ENCODE data around the gene SCN1A. TPM values are rescaled to one million over a fixed set of nuclear protein-coding genes. Genes with fewer than 3 reads are reported as not detected.

The SCN1A gene
- total and polyA plus RNA-seq, 2 of the 13 experiments (the other 11 are each of a cell fraction or from before 2014, with no cell fraction given): 19.9 to 39.4 TPM

- TF ChIP-seq, protein P1, sequence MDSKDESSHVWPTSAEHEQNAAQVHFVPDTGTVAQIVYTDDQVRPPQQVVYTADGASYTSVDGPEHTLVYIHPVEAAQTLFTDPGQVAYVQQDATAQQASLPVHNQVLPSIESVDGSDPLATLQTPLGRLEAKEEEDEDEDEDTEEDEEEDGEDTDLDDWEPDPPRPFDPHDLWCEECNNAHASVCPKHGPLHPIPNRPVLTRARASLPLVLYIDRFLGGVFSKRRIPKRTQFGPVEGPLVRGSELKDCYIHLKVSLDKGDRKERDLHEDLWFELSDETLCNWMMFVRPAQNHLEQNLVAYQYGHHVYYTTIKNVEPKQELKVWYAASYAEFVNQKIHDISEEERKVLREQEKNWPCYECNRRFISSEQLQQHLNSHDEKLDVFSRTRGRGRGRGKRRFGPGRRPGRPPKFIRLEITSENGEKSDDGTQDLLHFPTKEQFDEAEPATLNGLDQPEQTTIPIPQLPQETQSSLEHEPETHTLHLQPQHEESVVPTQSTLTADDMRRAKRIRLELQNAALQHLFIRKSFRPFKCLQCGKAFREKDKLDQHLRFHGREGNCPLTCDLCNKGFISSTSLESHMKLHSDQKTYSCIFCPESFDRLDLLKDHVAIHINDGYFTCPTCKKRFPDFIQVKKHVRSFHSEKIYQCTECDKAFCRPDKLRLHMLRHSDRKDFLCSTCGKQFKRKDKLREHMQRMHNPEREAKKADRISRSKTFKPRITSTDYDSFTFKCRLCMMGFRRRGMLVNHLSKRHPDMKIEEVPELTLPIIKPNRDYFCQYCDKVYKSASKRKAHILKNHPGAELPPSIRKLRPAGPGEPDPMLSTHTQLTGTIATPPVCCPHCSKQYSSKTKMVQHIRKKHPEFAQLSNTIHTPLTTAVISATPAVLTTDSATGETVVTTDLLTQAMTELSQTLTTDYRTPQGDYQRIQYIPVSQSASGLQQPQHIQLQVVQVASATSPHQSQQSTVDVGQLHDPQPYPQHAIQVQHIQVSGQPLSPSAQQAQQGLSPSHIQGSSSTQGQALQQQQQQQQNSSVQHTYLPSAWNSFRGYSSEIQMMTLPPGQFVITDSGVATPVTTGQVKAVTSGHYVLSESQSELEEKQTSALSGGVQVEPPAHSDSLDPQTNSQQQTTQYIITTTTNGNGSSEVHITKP (CRISPR knock-in tag; IDR thresholded peaks at IDR 0.05; ENCODE audit: low read depth): peak; percentile 58; the same call in 1 of the 2 replicates
- TF ChIP-seq TP53 (CRISPR knock-in tag; conservative IDR thresholded peaks at IDR 0.05) (peak; percentile 21; the same call in 1 of the 2 replicates), ELK4 (CRISPR knock-in tag; IDR thresholded peaks at IDR 0.05; ENCODE audit: borderline replicate concordance) (no peak), ZNF230 (CRISPR knock-in tag; IDR thresholded peaks at IDR 0.05) (no peak), ZNF160 (CRISPR knock-in tag; IDR thresholded peaks at IDR 0.05) (no peak), ZSCAN31 (CRISPR knock-in tag; IDR thresholded peaks at IDR 0.05; ENCODE audit: low read depth) (no peak), GABPB1 (CRISPR knock-in tag; IDR thresholded peaks at IDR 0.05) (0 out of 2 replicates have a peak, but pooled peaks have one; percentile 14), THAP7 (CRISPR knock-in tag; IDR thresholded peaks at IDR 0.05) (no peak), U2AF2 (IDR thresholded peaks at IDR 0.05; ENCODE audit: low read depth, low read length) (no peak), CAMTA2 (CRISPR knock-in tag; IDR thresholded peaks at IDR 0.05; ENCODE audit: borderline replicate concordance) (no peak), SMARCC2 (IDR thresholded peaks at IDR 0.05) (no peak), ZFP90 (CRISPR knock-in tag; IDR thresholded peaks at IDR 0.05; ENCODE audit: borderline replicate concordance) (no peak), STAT6 (CRISPR knock-in tag; IDR thresholded peaks at IDR 0.05; ENCODE audit: borderline replicate concordance) (peak; percentile 83; the same call in 1 of the 2 replicates), YEATS4 (CRISPR knock-in tag; IDR thresholded peaks at IDR 0.05; ENCODE audit: borderline replicate concordance) (peak; percentile 41; the same call in 1 of the 2 replicates), SNAPC2 (CRISPR knock-in tag; IDR thresholded peaks at IDR 0.05) (no peak; the same call in 1 of the 2 replicates)
Observed at GRCh38 chr2:166134252-166135151, 6.7 kb upstream of the SCN1A start (continued).
